HepG2 (cell line): Measurements from ENCODE around the gene IQCC. TPM values are rescaled to one million over a fixed set of nuclear protein-coding genes. Genes with fewer than 3 reads are reported as not detected.

Experiments used
- AHDC1 ChIP-seq: sonication (generic); formaldehyde crosslinking; IDR thresholded peaks from 2 replicates; pipeline ENCODE4 v1.5.1; 2020; ENCODE audit warnings: mild to moderate bottlenecking, missing genetic modification reagents, borderline replicate concordance
- CHD2 ChIP-seq: IDR thresholded peaks from 2 replicates; pipeline ENCODE4 v1.6.1; 2011; ENCODE audit warnings: low read depth, low read length, improper control_type of control experiment
- FOXP1 ChIP-seq, 2 experiments: fragments of 450-650 bp in 1 of 2; IDR thresholded peaks; 2 replicates each; pipeline ENCODE4 v1.6.1; 2017 to 2018; ENCODE audit warnings: antibody characterized with exemption in 1 of 2
- HDAC6 ChIP-seq: fragments of 200-600 bp; sonication (generic); IDR thresholded peaks from 2 replicates; pipeline ENCODE4 v1.7.0; 2017; ENCODE audit warnings: mild to moderate bottlenecking, antibody characterized with exemption, low read length, low read depth
- IRF2 ChIP-seq: IDR thresholded peaks from 2 replicates; pipeline ENCODE4 v1.6.1; 2018; ENCODE audit warnings: missing genetic modification reagents, missing compliant biosample characterization
- JUND ChIP-seq: sonication (generic); formaldehyde crosslinking; IDR thresholded peaks from 2 replicates; pipeline ENCODE4 v1.8.0; 2022; ENCODE audit warnings: mild to moderate bottlenecking, missing genetic modification reagents
- MAF1 ChIP-seq: sonication (generic); formaldehyde crosslinking; IDR thresholded peaks from 2 replicates; pipeline ENCODE4 v1.5.0; 2020; ENCODE audit warnings: missing genetic modification reagents, borderline replicate concordance
- MXI1 ChIP-seq: IDR thresholded peaks from 3 replicates; pipeline ENCODE4 v1.6.1; 2012; ENCODE audit warnings: low read depth, low read length, inconsistent platforms, borderline replicate concordance
- MYC ChIP-seq: sonication (generic); formaldehyde crosslinking; IDR thresholded peaks from 2 replicates; pipeline ENCODE4 v1.9.0; 2021; ENCODE audit warnings: missing genetic modification reagents, borderline replicate concordance
- MZF1 ChIP-seq: sonication (generic); formaldehyde crosslinking; IDR thresholded peaks from 2 replicates; pipeline ENCODE4 v1.8.1; 2023; ENCODE audit warnings: mild to moderate bottlenecking, missing genetic modification reagents, borderline replicate concordance
- NPAS2 ChIP-seq: sonication (generic); formaldehyde crosslinking; IDR thresholded peaks from 2 replicates; pipeline ENCODE4 v1.8.0; 2022; ENCODE audit warnings: mild to moderate bottlenecking, missing genetic modification reagents, borderline replicate concordance
- PLRG1 ChIP-seq: fragments of 450-650 bp; conservative IDR thresholded peaks from 2 replicates; pipeline ENCODE4 v1.6.1; 2016
- SETDB1 ChIP-seq: sonication (generic); formaldehyde crosslinking; IDR thresholded peaks from 2 replicates; pipeline ENCODE4 v1.5.1; 2020; ENCODE audit warnings: missing genetic modification reagents, mild to moderate bottlenecking, borderline replicate concordance
- SUZ12 ChIP-seq: fragments of 150-350 bp; IDR thresholded peaks from 2 replicates; pipeline ENCODE4 v1.6.1; 2014; ENCODE audit warnings: low read depth, low read length
- TFE3 ChIP-seq: IDR thresholded peaks from 2 replicates; pipeline ENCODE4 v1.6.1; 2016
- ZNF281 ChIP-seq: sonication (generic); formaldehyde crosslinking; IDR thresholded peaks from 2 replicates; pipeline ENCODE4 v1.4.0; 2020; ENCODE audit warnings: missing genetic modification reagents, borderline replicate concordance
- ZNF296 ChIP-seq: sonication (generic); formaldehyde crosslinking; conservative IDR thresholded peaks from 2 replicates; pipeline ENCODE4 v1.5.0; 2020; ENCODE audit warnings: mild to moderate bottlenecking, missing genetic modification reagents
- ZNF431 ChIP-seq: sonication (generic); formaldehyde crosslinking; IDR thresholded peaks from 2 replicates; pipeline ENCODE4 v1.9.0; 2022; ENCODE audit warnings: missing genetic modification reagents, low read depth, mild to moderate bottlenecking, borderline replicate concordance
- ZSCAN22 ChIP-seq: sonication (generic); formaldehyde crosslinking; IDR thresholded peaks from 2 replicates; pipeline ENCODE4 v1.4.0; 2020; ENCODE audit warnings: mild to moderate bottlenecking, missing genetic modification reagents
- ZSCAN25 ChIP-seq: sonication (generic); formaldehyde crosslinking; IDR thresholded peaks from 2 replicates; pipeline ENCODE4 v1.8.0; 2022; ENCODE audit warnings: mild to moderate bottlenecking, missing genetic modification reagents
- polyA plus RNA-seq, 8 experiments: library from polyadenylated mRNA; depleted of rRNA in 3 of 8; stranded (reverse) in 7 of 8; unstranded in 1 of 8; fragments of >200 nt; fragmentation: Illumina TruSeq in 4 of 8; extraction: Trizol in 4 of 8; gene quantifications; 2 replicates each; pipeline versions ENCODE4 v1.2.1 to v1.2.3, GENCODE V29; 2011 to 2016; ENCODE audit warnings: low read depth in 4 of 8, missing spikeins in 1 of 8, mixed read lengths in 1 of 8; ENCODE audit not compliant: insufficient read depth in 1 of 8
- total RNA-seq, 5 experiments: library from RNA; depleted of rRNA; stranded (reverse); fragments of >200 nt; fragmentation: Illumina TruSeq; extraction: Trizol; gene quantifications; 2 replicates each; pipeline ENCODE4 v1.2.3, GENCODE V29; 2016; ENCODE audit warnings: low read depth in 1 of 5

The IQCC gene
- total and polyA plus RNA-seq, 2 of the 13 experiments (the other 11 are each of a cell fraction or from before 2014, with no cell fraction given), result 1.7 to 3.0 TPM

GRCh38 chr1:32178380-32179192 is 26.9 kb upstream of the IQCC start (continued):
- TF ChIP-seq AHDC1 (CRISPR knock-in tag), result peak; percentile 11; the same call in 1 of the 2 replicates
- TF ChIP-seq MAF1 (CRISPR knock-in tag), result no peak
- peak; percentile 6; the same call in 1 of the 3 replicates for TF ChIP-seq MXI1
- TF ChIP-seq MYC (CRISPR knock-in tag), result no peak
- TF ChIP-seq PLRG1, result no peak
- no peak for TF ChIP-seq SUZ12
- no peak for TF ChIP-seq FOXP1 (IDR thresholded peaks at IDR 0.05)
- TF ChIP-seq FOXP1 (CRISPR knock-in tag; IDR thresholded peaks at IDR 0.05), result peak; percentile 63; the same call in 1 of the 2 replicates
- no peak for TF ChIP-seq HDAC6
- TF ChIP-seq JUND (CRISPR knock-in tag), result no peak
- TF ChIP-seq SETDB1 (CRISPR knock-in tag), result no peak
- no peak for TF ChIP-seq ZSCAN22 (CRISPR knock-in tag)
- 0 out of 2 replicates have a peak, but pooled peaks have one; percentile 20 for TF ChIP-seq ZNF281
- no peak for TF ChIP-seq CHD2
- peak; percentile 38; the same call in 1 of the 2 replicates for TF ChIP-seq IRF2 (CRISPR knock-in tag)
- TF ChIP-seq NPAS2 (CRISPR knock-in tag), result no peak
- TF ChIP-seq TFE3 (CRISPR knock-in tag), result no peak
- no peak for TF ChIP-seq ZNF431
- TF ChIP-seq MZF1 (CRISPR knock-in tag), result no peak
- no peak for TF ChIP-seq ZNF296 (CRISPR knock-in tag)
- no peak for TF ChIP-seq ZSCAN25
